ENCODE results near the gene LDLRAD1.

GRCh38 chr1:54003249-54003646, 14.7 kb downstream of the LDLRAD1 start:
- TF ChIP-seq SIN3A (IDR thresholded peaks at IDR 0.05; ENCODE audit: borderline replicate concordance, insufficient read depth, low read length): no peak
- TF ChIP-seq TAF1 (IDR thresholded peaks at IDR 0.05; ENCODE audit: borderline replicate concordance, insufficient read depth, low read length): no peak
